ACC112 (cell line): ENCODE measurements around the gene MAP4K2.
"Not testable (repeated sequence)": the region's sequence is repeated elsewhere in the genome, so short reads cannot be mapped to it uniquely, and the experiment has no call there.

Source experiments
- H2AFZ ChIP-seq: fragments of 200-600 bp; sonication (generic); one replicate; pipeline ENCODE4 v1.6.0; 2017; ENCODE audit warnings: antibody characterized with exemption, low read length; ENCODE audit not compliant: unreplicated experiment
- H3K27ac ChIP-seq: fragments of 200-600 bp; sonication (generic); 2 replicates; pipeline ENCODE4 v1.5.1; 2014; ENCODE audit warnings: low read depth, mild to moderate bottlenecking, antibody characterized with exemption, low read length, moderate library complexity
- H3K27me3 ChIP-seq: fragments of 200-600 bp; sonication (generic); 2 replicates; pipeline ENCODE4 v1.6.1; 2014; ENCODE audit warnings: mild to moderate bottlenecking, antibody characterized with exemption, low read length, moderate library complexity, mixed read lengths; ENCODE audit not compliant: insufficient read depth
- H3K36me3 ChIP-seq: fragments of 200-600 bp; sonication (generic); 2 replicates; pipeline ENCODE4 v1.6.1; 2016; ENCODE audit warnings: mild to moderate bottlenecking, antibody characterized with exemption, low read length, moderate library complexity, mixed read lengths; ENCODE audit not compliant: insufficient read depth
- H3K4me1 ChIP-seq: fragments of 200-600 bp; sonication (generic); one replicate; pipeline ENCODE4 v1.6.1; 2016; ENCODE audit warnings: low read length, mixed read lengths; ENCODE audit not compliant: insufficient read depth, unreplicated experiment, control insufficient read depth
- H3K4me3 ChIP-seq: fragments of 200-600 bp; sonication (generic); 2 replicates; pipeline ENCODE4 v1.5.1; 2014; ENCODE audit warnings: mild to moderate bottlenecking, low read depth, low read length
- H3K79me2 ChIP-seq: fragments of 200-600 bp; sonication (generic); one replicate; pipeline ENCODE4 v1.6.0; 2016; ENCODE audit warnings: low read length; ENCODE audit not compliant: control insufficient read depth, unreplicated experiment, insufficient read depth

The MAP4K2 gene

GRCh38 chr11:64803158-64803845 lies at the start of gene MAP4K2:
Gene MAP4K2, minus strand, starts transcription at chr11:64803214. Its CDS starts 65 bp downstream, at chr11:64803149.
- H3K27me3 ChIP-seq: no peaks in the 10 kb centered on the region
- H3K36me3 ChIP-seq: no peaks in the 10 kb centered on the region
- H3K79me2 ChIP-seq: no peaks in the 10 kb centered on the region
- peak within 1 kb of the TSS; percentile 84 for H3K4me3 ChIP-seq
- H2AFZ ChIP-seq: peak within 1 kb of the TSS; percentile 77
- peak within 1 kb of the TSS; percentile 83 for H3K27ac ChIP-seq
- peaks cover 24% of the 10 kb centered on the region for H3K4me1 ChIP-seq

GRCh38 chr11:64851831-64852351 lies 48.9 kb upstream of the MAP4K2 start:
- Histone ChIP-seq H3K36me3 (peaks cover 10% of the 10 kb centered on the region; the same call in 1 of the 2 replicates), H3K4me3 (no peak overlapping the region), H3K79me2 (peaks cover 5% of the 10 kb centered on the region), H3K27me3 (no peaks in the 10 kb centered on the region), H2AFZ (no peak overlapping the region), H3K4me1 (peaks cover 32% of the 10 kb centered on the region), H3K27ac (no peak overlapping the region)

GRCh38 chr11:64850979-64851567 lies 48.1 kb upstream of the MAP4K2 start:
- H3K4me3 ChIP-seq: no peak overlapping the region
- H2AFZ ChIP-seq: no peak overlapping the region
- H3K36me3 ChIP-seq: peaks cover 10% of the 10 kb centered on the region; the same call in 1 of the 2 replicates
- peaks cover 5% of the 10 kb centered on the region for H3K79me2 ChIP-seq
- H3K27me3 ChIP-seq: no peaks in the 10 kb centered on the region
- H3K27ac ChIP-seq: no peak overlapping the region
- H3K4me1 ChIP-seq: peaks cover 24% of the 10 kb centered on the region

- peaks cover 10% of the 10 kb centered on the region; the same call in 1 of the 2 replicates for H3K36me3 ChIP-seq
These were observed 46.8 kb upstream of the MAP4K2 start for GRCh38 chr11:64849598-64850356.

GRCh38 chr11:64848826-64849597 lies 46.0 kb upstream of the MAP4K2 start:
- no peak overlapping the region for H3K4me3 ChIP-seq
- no peaks in the 10 kb centered on the region for H3K27me3 ChIP-seq
- no peak overlapping the region for H3K27ac ChIP-seq
- peaks cover 4% of the 10 kb centered on the region; the same call in 1 of the 2 replicates for H3K36me3 ChIP-seq
- no peak overlapping the region for H2AFZ ChIP-seq
- peaks cover under 1% of the 10 kb centered on the region for H3K79me2 ChIP-seq
- peaks cover 7% of the 10 kb centered on the region for H3K4me1 ChIP-seq

More at GRCh38 chr11:64849598-64850356, 46.8 kb upstream of the MAP4K2 start:
- Histone ChIP-seq H3K27me3 (no peaks in the 10 kb centered on the region), H3K4me1 (peaks cover 13% of the 10 kb centered on the region), H3K27ac (no peak overlapping the region), H2AFZ (no peak overlapping the region), H3K79me2 (peaks cover 5% of the 10 kb centered on the region), H3K4me3 (no peak overlapping the region)

GRCh38 chr11:64848214-64848825 lies 45.3 kb upstream of the MAP4K2 start:
- no peak overlapping the region for H2AFZ ChIP-seq
- H3K4me3 ChIP-seq: no peak overlapping the region
- peaks cover 14% of the 10 kb centered on the region for H3K4me1 ChIP-seq
- no peaks in the 10 kb centered on the region for H3K79me2 ChIP-seq
- H3K27me3 ChIP-seq: no peaks in the 10 kb centered on the region
- no peaks in the 10 kb centered on the region for H3K36me3 ChIP-seq
- no peak overlapping the region for H3K27ac ChIP-seq

- no peaks in the 10 kb centered on the region for H3K36me3 ChIP-seq
- H2AFZ ChIP-seq: no peak overlapping the region
- H3K4me1 ChIP-seq: peaks cover 21% of the 10 kb centered on the region
- no peak overlapping the region for H3K4me3 ChIP-seq
- no peaks in the 10 kb centered on the region for H3K27me3 ChIP-seq
- no peaks in the 10 kb centered on the region for H3K79me2 ChIP-seq
- H3K27ac ChIP-seq: no peak overlapping the region
These were observed 44.1 kb upstream of the MAP4K2 start for GRCh38 chr11:64846998-64847666.

- H3K4me3 ChIP-seq, H3K27ac ChIP-seq: not testable (repeated sequence)
These were observed 42.7 kb upstream of the MAP4K2 start for GRCh38 chr11:64845776-64846129.

GRCh38 chr11:64845129-64845775 lies 42.2 kb upstream of the MAP4K2 start:
- H3K27ac ChIP-seq: no peak overlapping the region

More at GRCh38 chr11:64845776-64846129, 42.7 kb upstream of the MAP4K2 start:
- H3K4me1 ChIP-seq: peaks cover 16% of the 10 kb centered on the region
- H3K79me2 ChIP-seq, H3K36me3 ChIP-seq, H2AFZ ChIP-seq, H3K27me3 ChIP-seq: not testable (repeated sequence)

More at GRCh38 chr11:64845129-64845775, 42.2 kb upstream of the MAP4K2 start:
- H3K4me1 ChIP-seq: peaks cover 15% of the 10 kb centered on the region
- H3K4me3 ChIP-seq: peak overlapping the region; percentile 60; the same call in 1 of the 2 replicates
- H3K79me2 ChIP-seq: no peaks in the 10 kb centered on the region
- no peaks in the 10 kb centered on the region for H3K27me3 ChIP-seq
- no peak overlapping the region for H2AFZ ChIP-seq
- no peaks in the 10 kb centered on the region for H3K36me3 ChIP-seq
